Astrocyte (in vitro differentiated cells and primary cell): ENCODE data around the gene SPATA19. TPM values are rescaled to one million over a fixed set of nuclear protein-coding genes. Genes with fewer than 3 reads are reported as not detected.

ENCODE experiments used
- DNase-seq: peaks from one replicate; pipeline ENCODE4 v3.0.0-alpha.2; 2010; ENCODE audit warnings: low read depth
- FAIRE-seq: peaks from 2 replicates; lab custom pipeline; 2011; peaks lifted over from hg19 to GRCh38; lab: Jason Lieb, UNC
- H2AFZ ChIP-seq: 2 replicates; pipeline ENCODE4 v1.6.0; 2012; ENCODE audit warnings: low read depth, low read length, inconsistent platforms
- H3K27ac ChIP-seq: 2 replicates; pipeline ENCODE4 v1.5.1; 2011; ENCODE audit warnings: low read depth, low read length, inconsistent platforms
- H3K27me3 ChIP-seq: 2 replicates; pipeline ENCODE4 v1.6.0; 2011; ENCODE audit warnings: low read length, inconsistent platforms; ENCODE audit not compliant: insufficient read depth
- H3K36me3 ChIP-seq: 2 replicates; pipeline ENCODE4 v1.5.1; 2011; ENCODE audit warnings: low read length, inconsistent platforms; ENCODE audit not compliant: insufficient read depth
- H3K4me1 ChIP-seq: 2 replicates; pipeline ENCODE4 v1.5.1; 2011; ENCODE audit warnings: low read length, inconsistent platforms; ENCODE audit not compliant: insufficient read depth
- H3K4me2 ChIP-seq: 2 replicates; pipeline ENCODE4 v1.6.0; 2012; ENCODE audit warnings: low read length, inconsistent platforms
- H3K4me3 ChIP-seq: 2 replicates; pipeline ENCODE4 v1.5.1; 2011; ENCODE audit warnings: low read depth, mild to moderate bottlenecking, low read length, inconsistent platforms; ENCODE audit not compliant: insufficient read depth
- H3K79me2 ChIP-seq: 2 replicates; pipeline ENCODE4 v1.6.0; 2012; ENCODE audit warnings: mild to moderate bottlenecking, low read length, inconsistent platforms; ENCODE audit not compliant: insufficient read depth
- H3K9ac ChIP-seq: 2 replicates; pipeline ENCODE4 v1.6.0; 2012; ENCODE audit warnings: mild to moderate bottlenecking, low read length, inconsistent platforms
- H3K9me3 ChIP-seq: 2 replicates; pipeline ENCODE4 v1.5.1; 2012; ENCODE audit warnings: low read depth, mild to moderate bottlenecking, low read length, inconsistent platforms; ENCODE audit not compliant: insufficient read depth
- H4K20me1 ChIP-seq: 2 replicates; pipeline ENCODE4 v1.6.0; 2012; ENCODE audit warnings: low read length, inconsistent platforms; ENCODE audit not compliant: insufficient read depth
- H3K27ac Mint-ChIP-seq: one replicate; pipeline ENCODE4 v1.8.0; 2021; ENCODE audit warnings: mild to moderate bottlenecking, mixed read lengths; ENCODE audit not compliant: unreplicated experiment
- H3K27me3 Mint-ChIP-seq: one replicate; pipeline ENCODE4 v1.8.0; 2021; ENCODE audit warnings: low read depth, mixed read lengths; ENCODE audit not compliant: unreplicated experiment
- H3K36me3 Mint-ChIP-seq: one replicate; pipeline ENCODE4 v1.8.0; 2021; ENCODE audit warnings: low read depth, mixed read lengths; ENCODE audit not compliant: unreplicated experiment
- H3K4me1 Mint-ChIP-seq: one replicate; pipeline ENCODE4 v1.8.0; 2021; ENCODE audit warnings: low read depth, mixed read lengths; ENCODE audit not compliant: unreplicated experiment
- H3K4me3 Mint-ChIP-seq: one replicate; pipeline ENCODE4 v1.8.0; 2021; ENCODE audit warnings: mild to moderate bottlenecking, moderate library complexity, mixed read lengths; ENCODE audit not compliant: unreplicated experiment
- H3K9me3 Mint-ChIP-seq: one replicate; pipeline ENCODE4 v1.8.0; 2021; ENCODE audit warnings: mild to moderate bottlenecking, mixed read lengths; ENCODE audit not compliant: unreplicated experiment
- EZH2 ChIP-seq: IDR thresholded peaks from 2 replicates; pipeline ENCODE4 v1.6.1; 2012; ENCODE audit warnings: mild to moderate bottlenecking, low read length, inconsistent platforms; ENCODE audit not compliant: insufficient read depth
- total RNA-seq: library from RNA; stranded (reverse); gene quantifications from 2 replicates; pipeline ENCODE4 v1.2.1, GENCODE V29; 2021
- TF ChIP-seq, protein P1 (sequence below): IDR thresholded peaks from 2 replicates; pipeline ENCODE4 v1.5.1; 2011; ENCODE audit warnings: low read depth, mild to moderate bottlenecking, inconsistent platforms, low read length, moderate library complexity; ENCODE audit not compliant: insufficient read depth

Gene SPATA19
- total RNA-seq, 1 donor from 2014 or later: not detected

DNA sequence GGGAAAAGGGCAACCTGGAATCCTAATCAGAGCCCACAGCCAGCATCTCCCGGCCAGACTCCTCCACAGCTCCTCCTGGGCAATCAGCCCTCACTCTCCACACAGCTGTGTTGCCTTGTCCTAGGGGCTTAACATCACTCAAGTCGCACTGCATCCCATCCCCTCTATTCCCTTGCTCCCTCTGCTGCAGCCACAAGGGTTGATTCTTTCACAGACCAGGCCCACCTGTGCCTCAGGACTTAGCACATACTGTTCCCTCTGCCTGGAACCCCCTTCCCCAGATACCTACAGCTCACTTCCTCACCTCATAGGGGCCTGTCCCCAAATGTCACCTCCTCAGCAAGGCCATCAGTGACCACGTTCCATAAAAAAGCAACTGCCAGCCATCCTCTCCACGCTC, 18.4 kb downstream of the SPATA19 start:
- H3K9me3 ChIP-seq: no peaks in the 10 kb centered on the region
- TF ChIP-seq, protein P1, sequence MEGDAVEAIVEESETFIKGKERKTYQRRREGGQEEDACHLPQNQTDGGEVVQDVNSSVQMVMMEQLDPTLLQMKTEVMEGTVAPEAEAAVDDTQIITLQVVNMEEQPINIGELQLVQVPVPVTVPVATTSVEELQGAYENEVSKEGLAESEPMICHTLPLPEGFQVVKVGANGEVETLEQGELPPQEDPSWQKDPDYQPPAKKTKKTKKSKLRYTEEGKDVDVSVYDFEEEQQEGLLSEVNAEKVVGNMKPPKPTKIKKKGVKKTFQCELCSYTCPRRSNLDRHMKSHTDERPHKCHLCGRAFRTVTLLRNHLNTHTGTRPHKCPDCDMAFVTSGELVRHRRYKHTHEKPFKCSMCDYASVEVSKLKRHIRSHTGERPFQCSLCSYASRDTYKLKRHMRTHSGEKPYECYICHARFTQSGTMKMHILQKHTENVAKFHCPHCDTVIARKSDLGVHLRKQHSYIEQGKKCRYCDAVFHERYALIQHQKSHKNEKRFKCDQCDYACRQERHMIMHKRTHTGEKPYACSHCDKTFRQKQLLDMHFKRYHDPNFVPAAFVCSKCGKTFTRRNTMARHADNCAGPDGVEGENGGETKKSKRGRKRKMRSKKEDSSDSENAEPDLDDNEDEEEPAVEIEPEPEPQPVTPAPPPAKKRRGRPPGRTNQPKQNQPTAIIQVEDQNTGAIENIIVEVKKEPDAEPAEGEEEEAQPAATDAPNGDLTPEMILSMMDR: no peak
- TF ChIP-seq EZH2: no peak
- Mint-ChIP-seq H3K9me3 (peaks cover 3% of the 10 kb centered on the region), H3K4me1 (no peaks in the 10 kb centered on the region), H3K4me3 (no peak overlapping the region), H3K27ac (no peak overlapping the region), H3K36me3 (no peaks in the 10 kb centered on the region), H3K27me3 (peaks cover 64% of the 10 kb centered on the region)
- H4K20me1 ChIP-seq: no peaks in the 10 kb centered on the region
- no peaks in the 10 kb centered on the region for H3K79me2 ChIP-seq
- H3K9ac ChIP-seq: no peak overlapping the region
- H3K36me3 ChIP-seq: no peaks in the 10 kb centered on the region
- no peak overlapping the region for H3K4me2 ChIP-seq
- no peak for DNase-seq
- no peak for FAIRE-seq
- H3K4me1 ChIP-seq: no peaks in the 10 kb centered on the region
- H3K27me3 ChIP-seq: no peaks in the 10 kb centered on the region
- H3K4me3 ChIP-seq: no peak overlapping the region
- H2AFZ ChIP-seq: no peak overlapping the region
- no peak overlapping the region for H3K27ac ChIP-seq

DNA sequence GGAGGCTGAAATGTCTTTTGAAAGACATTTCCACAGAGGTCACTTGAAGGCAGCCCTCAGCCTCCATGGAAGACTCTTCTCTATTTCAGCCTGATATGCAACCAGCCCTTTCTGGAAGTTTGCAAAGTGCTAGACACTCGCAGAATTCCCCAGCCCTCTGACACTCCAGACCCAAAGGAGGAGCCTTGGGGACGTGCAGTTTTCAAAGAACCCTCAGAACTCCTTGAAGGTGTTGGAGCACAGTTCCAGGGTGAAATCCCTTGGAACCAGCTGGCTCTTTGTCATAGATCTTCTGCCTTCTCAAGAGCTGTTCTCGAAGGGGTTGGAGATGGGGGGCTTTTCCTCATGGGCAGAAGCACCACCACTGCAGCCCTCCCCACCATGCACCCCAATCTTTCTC, 19.6 kb downstream of the SPATA19 start:
- no peak overlapping the region for H3K4me2 ChIP-seq
- H4K20me1 ChIP-seq: no peaks in the 10 kb centered on the region
- H3K4me3 ChIP-seq: no peak overlapping the region
- no peak for FAIRE-seq
- H3K9ac ChIP-seq: no peak overlapping the region
- TF ChIP-seq, protein P1: no peak
- TF ChIP-seq EZH2: no peak
- H3K9me3 ChIP-seq: no peaks in the 10 kb centered on the region
- H3K4me1 Mint-ChIP-seq: no peaks in the 10 kb centered on the region
- no peaks in the 10 kb centered on the region for H3K36me3 Mint-ChIP-seq
- H3K27ac Mint-ChIP-seq: no peak overlapping the region
- no peak overlapping the region for H3K27ac ChIP-seq
- peaks cover 61% of the 10 kb centered on the region for H3K27me3 Mint-ChIP-seq
- no peaks in the 10 kb centered on the region for H3K79me2 ChIP-seq
- no peaks in the 10 kb centered on the region for H3K27me3 ChIP-seq
- no peaks in the 10 kb centered on the region for H3K36me3 ChIP-seq
- H3K4me1 ChIP-seq: no peaks in the 10 kb centered on the region
- no peak overlapping the region for H2AFZ ChIP-seq
- no peak overlapping the region for H3K4me3 Mint-ChIP-seq
- no peak for DNase-seq
- H3K9me3 Mint-ChIP-seq: peaks cover 3% of the 10 kb centered on the region

DNA sequence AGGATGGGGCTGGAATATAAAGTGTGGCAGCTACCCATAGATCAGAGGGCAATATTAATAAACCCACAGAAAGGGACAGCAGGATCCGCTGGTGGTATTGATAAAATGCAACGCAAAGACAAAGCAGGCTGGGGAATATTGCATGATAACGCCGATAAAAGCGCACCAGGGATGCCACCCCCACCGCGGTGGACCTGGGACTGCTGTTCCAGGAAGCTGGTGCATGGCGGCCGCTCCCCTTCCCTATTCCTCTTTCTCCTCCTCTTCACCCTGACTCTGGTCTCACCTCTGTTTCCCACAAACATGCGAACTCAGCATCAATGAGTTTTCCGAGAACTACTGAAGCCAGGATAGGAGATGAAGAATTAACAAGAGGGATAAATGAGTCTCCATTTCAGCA, 20.2 kb downstream of the SPATA19 start:
- Mint-ChIP-seq H3K9me3 (peaks cover 3% of the 10 kb centered on the region), H3K27me3 (peaks cover 58% of the 10 kb centered on the region), H3K36me3 (no peaks in the 10 kb centered on the region), H3K4me1 (no peaks in the 10 kb centered on the region), H3K27ac (no peak overlapping the region), H3K4me3 (no peak overlapping the region)
- FAIRE-seq (no peak), DNase-seq (no peak)
- TF ChIP-seq, protein P1: no peak
- TF ChIP-seq EZH2: no peak
- Histone ChIP-seq H3K79me2 (no peaks in the 10 kb centered on the region), H2AFZ (no peak overlapping the region), H3K4me1 (no peaks in the 10 kb centered on the region), H3K27ac (no peak overlapping the region), H3K9me3 (no peaks in the 10 kb centered on the region), H3K27me3 (no peaks in the 10 kb centered on the region), H3K36me3 (no peaks in the 10 kb centered on the region), H3K9ac (no peak overlapping the region), H3K4me2 (no peak overlapping the region), H3K4me3 (no peak overlapping the region), H4K20me1 (no peaks in the 10 kb centered on the region)
